ENCODE measurements around the gene RMDN2.
"Not testable (repeated sequence)": the region's sequence is repeated elsewhere in the genome, so short reads cannot be mapped to it uniquely, and the experiment has no call there.

The RMDN2 gene

DNA sequence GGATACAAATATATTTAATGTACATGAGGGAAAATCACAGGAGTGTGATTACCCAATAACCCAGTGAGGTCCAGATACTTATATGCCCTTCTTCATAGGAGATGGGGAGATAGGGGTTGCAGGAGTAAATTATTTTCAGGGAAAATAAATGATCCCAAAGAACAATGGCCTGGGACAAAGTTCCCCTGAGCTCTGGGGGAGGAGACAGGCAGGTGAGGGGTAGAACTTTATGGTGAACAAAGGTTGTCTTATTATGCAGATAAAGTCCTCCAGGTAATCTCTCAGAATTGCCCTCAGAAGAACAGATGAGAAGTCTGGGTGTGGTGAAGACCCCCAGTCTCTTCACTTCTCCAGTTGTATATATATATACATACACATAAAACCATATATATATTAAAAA is 22.1 kb upstream of the RMDN2 start:
- DNase-seq: no peak

DNA sequence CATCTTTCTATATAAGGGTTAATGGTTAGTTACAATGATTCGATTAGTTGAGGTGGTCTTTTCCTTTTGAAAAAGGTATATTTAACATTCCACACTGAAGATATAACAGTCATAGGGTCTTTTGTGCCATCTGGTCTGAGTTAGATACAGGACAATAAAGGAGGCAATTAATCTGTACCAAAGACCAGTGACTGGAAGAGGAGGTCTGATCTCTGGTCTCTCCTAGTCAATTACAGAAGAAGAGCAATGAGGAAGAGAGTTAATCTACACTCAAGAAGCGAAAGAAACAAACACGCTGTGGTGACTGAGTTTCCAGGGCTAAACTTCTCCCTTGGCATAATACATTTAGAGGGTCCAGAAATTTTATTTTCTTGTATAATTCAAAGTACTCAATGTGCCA is 20.7 kb upstream of the RMDN2 start:
- no peak for DNase-seq

DNA sequence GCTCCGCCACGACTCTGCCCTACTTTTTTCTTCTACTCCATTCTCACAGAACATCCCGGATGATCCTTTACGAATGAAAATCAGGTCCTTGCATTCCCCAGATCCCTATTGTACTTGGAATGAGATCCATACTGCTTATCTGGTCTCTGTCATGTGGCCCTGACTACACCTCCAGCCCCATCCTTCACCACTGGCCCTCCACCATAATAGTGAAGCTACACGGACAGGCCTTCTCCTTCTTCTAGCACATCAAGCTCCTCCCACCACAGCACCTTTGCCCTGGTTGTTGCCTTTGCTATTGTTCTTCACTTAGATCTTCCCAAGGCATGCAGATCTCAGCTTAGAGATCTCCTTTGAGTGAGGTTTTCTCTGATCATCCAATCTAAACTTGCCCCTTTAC is 20.1 kb upstream of the RMDN2 start:
- DNase-seq: no peak

DNA sequence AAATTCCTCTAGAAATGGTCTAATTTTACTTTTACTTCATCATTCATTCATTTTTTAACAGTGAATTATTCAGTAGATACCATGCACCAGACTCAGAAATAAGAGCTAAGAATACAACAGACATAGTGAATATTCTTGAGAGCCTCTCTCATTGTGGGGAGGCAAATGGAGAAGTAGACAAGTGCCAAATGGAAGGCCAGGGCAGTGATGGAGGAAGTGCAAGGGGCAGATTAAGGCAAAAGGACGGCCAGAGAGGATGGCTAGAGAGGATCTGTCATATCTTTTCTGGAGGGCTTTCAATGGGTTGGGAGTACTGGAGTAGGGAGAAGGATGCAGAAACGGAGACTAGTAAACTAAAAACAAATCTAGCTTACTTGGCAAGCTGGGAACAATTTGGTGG is 19.0 kb upstream of the RMDN2 start:
- no peak for DNase-seq

DNA sequence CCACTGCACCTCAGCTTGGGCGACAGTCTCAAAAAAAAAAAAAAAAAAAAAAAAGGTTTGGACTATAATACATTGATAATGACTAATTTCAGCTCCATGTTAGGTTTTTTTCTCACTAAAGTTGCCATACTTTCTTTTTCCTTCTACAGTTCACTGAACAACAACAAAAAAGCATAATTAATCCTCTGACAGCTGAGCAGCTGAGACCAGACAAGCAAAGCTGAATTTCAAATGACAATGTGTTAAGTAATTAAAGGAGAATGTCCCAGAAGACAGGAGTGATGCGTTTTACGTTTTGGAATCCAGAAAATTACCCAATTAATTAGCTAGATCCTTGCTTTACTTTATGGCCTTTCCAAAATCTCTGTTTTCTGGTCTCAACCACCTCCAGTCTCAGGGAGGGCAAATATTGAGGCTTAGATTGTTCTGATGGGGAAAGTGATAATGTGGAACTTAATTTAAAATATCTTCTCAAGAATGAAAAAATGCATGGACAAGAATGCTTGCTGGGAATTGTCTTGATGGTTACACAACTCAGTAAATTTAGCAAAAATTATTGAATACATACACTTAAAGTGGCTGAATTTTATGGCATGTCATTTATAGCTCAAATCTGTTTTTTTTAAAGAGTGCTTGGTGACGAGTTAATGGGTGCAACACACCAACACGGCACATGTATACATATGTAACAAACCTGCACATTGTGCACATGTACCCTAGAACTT is 17.4 kb upstream of the RMDN2 start:
- DNase-seq: peak; percentile 1

DNA sequence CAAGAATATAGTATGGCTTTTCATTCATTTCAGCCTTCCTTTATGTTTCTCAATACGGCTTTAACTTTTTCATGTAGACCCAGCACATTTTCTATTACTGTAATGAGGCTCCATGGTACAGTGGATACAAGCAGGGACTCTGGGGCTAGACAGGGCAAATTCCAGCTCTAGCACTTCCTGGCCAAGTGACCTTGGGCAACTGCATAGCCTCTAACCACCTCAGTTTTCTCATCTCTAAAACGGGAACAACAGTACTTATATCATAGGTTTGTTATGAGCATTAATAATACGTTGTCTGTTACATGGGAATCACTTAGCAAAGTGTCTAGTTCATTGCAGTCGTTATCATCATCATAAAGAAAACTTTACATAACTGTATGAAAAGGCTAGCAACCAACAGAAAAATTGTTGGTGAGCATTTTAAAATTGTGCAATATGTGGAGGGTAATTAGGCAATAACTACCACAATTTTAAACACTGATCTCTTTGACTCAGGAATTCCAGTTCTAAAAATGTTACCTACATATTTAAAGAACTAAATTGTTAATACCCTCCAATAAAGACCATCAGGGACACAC is 13.7 kb upstream of the RMDN2 start:
- no peak for DNase-seq

DNA sequence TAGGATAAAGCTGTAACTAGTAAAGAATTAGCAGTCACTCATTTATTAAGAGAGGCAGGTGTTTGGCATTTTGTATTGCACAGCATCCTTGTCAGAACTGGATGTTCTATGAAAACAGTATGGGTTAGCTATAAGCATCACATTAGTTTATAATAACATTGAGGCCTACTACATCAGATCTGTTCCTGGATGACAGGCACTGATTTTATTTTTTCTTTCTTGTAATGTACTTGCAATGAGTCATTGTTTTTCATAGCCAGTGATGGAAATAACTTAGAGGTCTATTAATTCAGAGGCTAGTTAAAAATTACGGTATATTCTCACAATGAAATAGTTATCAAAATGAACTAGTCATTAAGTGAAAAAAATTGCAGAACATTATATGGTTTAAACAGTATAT is 13.0 kb upstream of the RMDN2 start:
- no peak for DNase-seq

DNA sequence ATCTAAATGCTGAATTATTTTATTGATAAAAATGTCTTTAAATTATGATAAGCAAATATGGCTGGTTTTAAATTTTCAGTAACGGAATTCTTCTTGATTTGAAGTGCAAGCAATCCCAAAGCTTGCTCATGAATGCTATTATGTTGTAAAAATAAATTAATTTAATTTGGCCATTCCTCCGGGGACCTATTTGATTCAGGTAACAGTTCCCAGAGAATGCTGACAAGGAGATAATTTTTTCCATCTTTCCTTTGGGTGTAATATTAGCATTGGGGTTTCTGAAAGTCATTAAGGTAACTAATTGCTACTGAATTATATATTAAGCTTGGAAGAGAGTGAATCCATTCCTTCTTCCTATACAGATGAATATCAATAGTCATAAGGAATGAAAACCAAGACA is 12.5 kb upstream of the RMDN2 start:
- no peak for DNase-seq

DNA sequence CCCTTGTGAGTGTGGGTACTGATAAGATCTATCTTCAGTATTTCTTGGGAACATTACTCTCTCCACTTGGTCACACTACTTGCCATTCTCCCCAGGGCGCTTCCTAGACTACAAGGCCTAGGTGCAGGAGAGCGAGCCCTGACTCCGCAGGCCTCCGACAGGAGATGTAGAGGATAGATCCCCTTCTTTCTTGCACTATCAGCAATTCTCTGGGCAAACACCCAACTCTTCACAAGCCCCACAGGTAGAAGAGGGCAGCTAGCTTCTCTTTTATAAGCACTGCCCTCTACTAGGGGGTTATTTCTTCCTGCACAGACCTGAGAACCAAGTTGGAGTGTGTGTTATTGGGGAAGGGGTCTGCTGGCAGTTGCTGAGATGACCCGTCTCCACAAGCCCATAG is 10.7 kb upstream of the RMDN2 start:
- DNase-seq: no peak

DNA sequence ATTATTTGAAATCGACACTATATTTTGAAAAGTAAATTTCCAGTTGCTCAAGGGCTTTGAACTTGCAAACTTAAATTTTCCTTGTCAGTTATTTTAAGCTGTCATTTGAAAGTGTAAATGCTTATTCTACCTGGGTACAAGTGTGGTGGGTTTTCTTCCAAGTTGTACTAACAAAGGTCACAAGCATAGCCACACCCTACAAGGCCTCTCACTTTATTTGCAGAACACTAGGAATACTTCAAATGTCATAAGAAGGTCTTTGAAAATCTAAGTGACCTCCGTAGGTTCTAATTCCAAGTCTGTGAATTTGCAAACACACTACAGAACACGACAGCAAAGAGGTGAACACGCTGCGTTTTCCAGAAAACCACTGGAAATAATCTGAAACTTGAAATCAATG is 9.3 kb upstream of the RMDN2 start:
- no peak for DNase-seq

DNA sequence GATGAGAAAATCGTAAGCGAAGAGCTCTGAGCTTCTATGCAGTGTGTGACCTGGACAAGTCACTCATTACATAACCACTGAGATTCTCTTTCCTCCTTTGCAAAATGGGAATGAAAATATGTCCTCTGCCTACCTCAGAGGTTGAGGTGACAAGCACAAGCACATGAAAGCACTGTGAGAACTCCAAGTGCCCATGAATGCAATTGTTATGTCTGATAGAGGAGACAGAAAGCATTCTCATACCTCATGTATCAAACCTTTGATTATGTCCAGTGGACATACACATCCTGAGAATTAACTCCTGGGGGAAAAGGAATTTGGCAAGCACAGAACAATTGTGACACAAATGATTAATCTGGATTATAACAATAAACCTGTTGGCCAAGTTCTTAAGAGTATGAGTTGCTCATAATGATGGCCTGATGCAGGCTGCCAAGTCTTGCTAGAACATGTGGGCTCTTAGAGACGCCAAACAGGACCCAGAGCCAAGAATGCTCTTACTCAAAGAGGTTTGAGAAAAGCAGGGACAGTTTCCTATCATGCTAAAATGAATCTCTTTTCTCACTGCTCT is 8.5 kb upstream of the RMDN2 start:
- DNase-seq: no peak

DNA sequence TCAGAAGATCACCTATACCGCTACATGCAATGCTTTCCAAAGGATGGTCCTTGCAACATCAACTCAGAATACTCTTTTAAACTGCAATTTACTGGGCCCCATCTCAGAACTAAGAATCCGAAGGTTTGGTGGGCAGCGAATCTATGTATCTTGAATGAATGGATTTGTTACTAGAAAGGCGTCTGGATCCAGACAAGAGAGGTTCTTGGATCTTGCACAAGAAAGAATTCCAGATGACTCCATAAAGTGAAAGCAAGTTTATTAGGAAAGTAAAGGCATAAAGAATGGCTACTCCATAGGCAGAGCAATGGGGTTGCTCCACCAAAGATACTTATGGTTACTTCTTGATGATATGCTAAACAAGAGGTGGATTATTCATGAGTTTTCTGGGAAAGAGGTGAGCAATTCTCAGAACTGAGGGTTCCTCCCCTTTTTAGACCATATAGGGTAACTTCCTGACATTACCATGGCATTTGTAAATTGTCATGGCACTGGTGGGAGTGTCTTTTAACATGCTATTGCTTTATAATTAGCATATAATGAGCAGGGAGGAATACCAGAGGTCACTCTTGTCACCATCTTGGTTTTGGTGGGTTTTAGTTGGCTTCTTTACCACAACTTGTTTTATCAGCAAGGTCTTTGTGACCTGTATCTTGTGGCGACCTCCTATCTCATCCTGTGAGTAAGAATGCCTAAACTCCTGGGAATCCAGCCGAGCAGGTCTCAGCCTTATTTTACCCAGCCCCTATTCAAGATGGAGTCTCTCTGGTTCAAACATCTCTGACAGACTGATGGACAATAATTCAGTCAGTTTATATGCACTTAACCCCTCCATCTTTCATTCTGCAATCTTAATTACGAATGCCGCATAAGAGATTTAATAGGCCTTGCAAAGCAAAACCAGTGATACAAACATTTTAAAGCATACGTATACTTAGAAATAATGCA is 7.5 kb upstream of the RMDN2 start:
- no peak for DNase-seq

DNA sequence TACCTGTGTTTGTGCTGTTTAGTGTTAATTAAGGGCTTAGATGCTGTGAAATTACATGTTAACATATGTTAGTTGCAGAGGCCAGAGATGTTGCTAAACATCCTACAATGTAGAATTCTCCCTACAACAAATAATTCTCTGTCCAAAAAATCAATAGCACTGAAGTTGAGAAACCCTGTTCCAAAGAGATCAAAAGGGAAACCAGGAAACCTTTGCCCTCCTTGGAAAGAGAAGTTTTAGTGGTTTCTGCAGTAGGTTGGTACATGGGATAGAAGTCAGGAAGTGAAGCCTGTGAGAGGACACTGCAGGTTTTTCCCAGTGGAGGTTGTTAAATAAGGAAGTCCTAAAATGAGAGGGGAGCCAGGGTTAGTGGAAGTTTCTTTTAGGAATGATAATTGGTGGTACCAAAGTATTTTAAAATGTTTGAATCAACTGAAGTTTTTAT is 6.3 kb upstream of the RMDN2 start:
- DNase-seq: no peak

DNA sequence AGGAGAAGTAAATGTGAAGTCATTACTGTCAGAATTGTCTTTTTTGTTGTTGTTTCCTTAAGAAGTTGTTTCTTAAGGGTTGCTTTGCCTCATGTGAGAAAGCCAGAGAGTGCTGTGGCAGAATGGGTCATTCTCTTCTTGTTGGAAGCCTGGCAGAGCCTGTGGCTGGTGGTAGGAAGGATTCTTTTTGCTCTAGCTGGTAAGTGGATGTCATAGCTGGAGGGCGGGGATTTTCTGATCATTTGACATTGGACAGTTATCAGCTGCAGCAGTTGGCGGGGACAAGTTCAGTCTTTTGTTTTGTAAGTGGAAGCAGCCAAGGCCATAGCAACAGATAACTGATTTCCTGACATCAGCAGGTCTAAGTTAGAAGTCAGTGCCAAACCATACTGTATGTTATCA is 5.5 kb upstream of the RMDN2 start:
- no peak for DNase-seq

DNA sequence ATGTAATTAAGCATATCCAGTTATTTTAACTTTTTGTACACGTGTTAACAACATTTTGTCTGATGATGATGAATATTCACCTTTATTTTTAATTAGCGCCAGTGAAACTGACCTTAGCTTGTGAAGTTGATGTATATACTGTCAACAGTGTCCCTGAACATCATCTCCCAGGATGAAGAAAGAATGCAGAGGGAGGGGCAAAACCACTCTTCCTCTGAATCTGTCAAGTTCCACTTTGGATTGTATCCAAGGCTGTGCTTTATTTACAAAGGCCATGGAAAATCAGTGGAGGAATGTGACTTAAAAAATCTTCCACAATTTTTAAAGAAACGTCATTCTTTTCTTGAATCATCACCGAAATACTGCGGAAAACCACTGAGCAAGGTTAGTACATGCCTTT is 4.5 kb upstream of the RMDN2 start:
- DNase-seq: no peak

DNA sequence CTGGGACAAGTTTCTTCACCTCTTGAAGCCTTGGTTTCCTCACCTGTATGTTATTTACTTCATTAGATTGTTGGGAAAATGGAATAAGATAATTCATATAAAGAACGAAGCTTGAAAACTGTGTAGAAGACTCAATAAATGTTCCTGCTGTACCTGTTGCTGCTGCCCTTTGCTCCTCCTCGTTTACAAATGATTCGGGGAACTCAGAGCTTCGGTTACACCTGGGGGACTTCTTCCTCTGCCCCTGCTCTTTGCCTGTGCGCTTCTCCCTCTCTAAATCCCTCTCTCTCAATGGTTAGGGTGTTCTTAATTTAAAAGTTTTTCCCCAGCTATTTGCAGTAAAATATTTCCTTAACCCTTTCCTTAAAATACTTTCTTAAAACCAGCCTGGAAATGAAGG is 3.3 kb upstream of the RMDN2 start:
- no peak for DNase-seq

DNA sequence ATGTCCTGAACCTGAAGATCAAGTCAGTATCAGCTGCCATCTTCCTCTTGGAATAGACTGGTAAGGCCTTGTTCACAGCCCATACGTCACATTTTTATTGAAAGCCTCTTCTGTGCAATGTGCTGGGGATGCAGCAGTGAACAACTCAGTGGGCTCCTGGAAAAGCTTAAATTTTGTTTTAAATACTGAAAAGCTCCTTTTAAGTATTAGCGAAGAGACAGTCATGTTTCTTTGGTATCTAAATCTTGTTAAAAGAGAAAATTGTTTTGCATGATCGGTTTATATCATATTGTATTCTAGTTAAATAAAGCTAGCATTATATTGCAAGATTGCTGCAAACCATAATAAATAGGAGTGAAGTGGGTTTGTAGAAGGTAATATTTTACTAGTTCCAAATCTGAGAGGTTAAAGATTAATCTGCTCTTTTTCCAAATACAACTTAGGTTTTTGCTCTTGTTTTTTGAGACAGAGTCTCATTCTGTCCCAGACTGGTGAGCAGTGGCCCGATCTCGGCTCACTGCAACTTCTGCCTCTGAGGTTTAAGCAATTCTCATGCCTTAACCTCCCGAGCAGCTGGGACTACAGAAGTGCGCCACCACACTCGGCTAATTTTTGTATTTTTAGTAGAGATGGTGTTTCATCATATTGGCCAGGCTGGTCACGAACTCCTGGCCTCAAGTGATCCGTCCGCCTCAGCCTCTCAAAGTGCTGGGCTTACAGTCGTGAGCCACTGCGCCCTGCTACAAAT is 1.6 kb upstream of the RMDN2 start:
- DNase-seq: no peak

DNA sequence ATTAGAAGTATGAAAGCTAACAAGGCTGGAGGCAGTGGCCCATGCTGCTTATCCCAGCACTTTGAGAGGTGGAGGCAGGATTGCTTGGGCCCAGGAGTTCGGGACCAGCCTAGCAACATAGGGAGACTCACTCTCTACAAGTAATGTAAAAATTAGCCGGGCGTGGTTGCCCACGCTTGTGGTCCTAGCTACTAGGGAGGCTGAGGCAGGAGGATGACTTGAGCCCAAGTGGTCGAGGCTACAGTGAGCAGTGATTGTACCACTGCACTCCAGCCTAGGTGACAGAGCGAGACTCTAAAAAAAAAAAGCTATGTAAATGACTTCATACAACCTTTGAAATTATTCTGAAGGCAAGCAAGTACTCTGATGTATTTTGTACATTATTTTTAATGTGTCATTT is 1.5 kb downstream of the RMDN2 start:
- no peak for DNase-seq

DNA sequence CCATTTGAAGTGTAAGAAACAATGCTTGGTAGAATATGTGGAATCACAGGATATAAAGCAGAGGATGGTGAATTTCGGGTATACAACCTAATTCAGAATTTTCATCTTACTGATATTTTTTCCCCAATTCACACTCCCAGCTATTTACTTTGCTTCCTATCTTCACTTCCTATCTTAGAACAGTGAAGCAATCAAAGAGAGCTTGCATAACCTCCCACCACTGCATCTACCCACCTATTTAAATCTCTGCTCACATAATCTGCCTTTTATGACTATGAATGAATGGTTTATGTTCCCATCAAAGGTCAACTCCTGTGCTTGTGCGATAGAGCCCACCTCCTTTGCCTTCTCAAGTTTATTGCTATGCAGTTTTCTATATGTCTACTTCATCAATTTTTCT is 3.3 kb downstream of the RMDN2 start:
- no peak for DNase-seq

DNA sequence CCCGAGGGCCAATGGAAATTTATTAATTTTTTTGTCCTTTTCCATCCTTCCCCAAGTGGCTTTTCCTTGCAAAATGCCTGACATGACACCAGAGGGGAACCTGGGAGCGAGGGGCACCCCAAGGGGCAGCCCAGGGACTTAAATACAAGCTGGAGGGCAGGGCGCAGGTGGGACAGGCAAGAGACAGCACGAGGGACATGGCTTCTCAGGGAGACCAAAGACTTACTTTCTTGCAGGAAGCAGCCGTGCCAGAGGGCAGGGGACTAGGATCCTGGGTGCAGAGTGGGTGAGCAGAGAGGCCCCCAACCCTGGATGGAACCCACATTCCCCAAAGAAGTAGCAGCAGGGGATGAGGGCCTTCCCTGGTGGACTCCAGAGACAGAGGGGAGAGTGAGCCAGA is 5.3 kb downstream of the RMDN2 start:
- not testable (repeated sequence) for DNase-seq

DNA sequence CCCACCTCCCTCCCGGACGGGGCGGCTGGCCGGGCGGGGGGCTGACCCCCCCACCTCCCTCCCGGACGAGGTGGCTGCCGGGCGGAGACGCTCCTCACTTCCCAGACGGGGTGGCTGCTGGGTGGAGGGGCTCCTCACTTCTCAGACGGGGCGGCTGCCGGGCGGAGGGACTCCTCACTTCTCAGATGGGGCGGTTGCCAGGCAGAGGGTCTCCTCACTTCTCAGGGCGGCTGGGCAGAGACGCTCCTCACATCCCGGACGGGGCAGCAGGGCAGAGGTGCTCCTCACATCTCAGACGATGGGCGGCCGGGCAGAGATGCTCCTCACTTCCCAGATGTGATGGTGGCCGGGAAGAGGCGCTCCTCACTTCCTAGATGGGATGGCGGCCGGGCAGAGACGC is 7.8 kb downstream of the RMDN2 start:
- DNase-seq: not testable (repeated sequence)

DNA sequence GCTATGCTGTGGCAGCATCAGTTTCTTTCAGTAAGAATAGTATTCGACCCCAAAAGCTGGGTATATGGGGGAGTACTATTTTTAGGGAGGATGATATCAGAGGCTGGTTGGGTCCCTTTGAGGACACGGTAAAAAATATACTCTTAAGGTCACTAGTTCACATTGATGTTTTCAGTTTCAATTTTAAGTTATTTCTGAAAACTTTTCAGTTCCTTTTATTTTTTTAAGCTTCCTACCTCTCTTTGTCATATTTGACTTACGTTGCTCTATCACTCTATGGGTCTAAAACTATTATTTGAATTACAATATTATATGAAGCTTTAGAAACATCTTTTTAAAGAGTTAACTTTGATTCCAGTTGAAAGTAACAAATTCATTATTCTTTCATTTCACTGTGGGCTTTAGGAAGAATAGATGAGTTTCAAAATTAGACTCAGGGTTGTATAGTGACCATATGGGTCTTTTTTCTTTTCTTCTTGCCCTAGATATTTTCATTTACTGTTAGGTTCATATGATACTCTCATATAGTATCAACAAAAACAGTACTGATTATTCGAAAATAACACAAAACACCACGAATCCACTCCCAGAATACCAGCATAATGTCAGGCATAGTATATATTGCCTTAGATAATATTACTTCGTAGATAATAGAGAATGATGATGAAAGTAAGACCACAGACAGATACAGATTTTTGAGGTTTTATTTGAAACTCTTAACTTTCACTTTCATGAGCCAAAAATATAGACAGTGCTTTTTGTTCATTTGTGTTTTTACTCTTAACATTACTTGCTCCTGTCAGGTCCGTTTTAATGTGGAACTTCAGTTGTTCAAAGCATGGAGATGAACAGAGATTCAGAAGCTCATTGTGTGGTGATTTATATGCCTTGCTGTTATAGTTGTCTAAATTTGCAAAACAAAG is 9.8 kb downstream of the RMDN2 start:
- no peak for DNase-seq
